Stimulated activated CD8-positive, alpha-beta memory T cell treated with anti-CD3 and anti-CD28 coated beads, Interleukin-4, amount 100 ng/mL, for 1 hour (primary cell): ENCODE measurements around the gene ZNF484.

ENCODE experiments used
- DNase-seq, 2 donors: peaks; one replicate each; pipeline ENCODE4 v3.0.0-alpha.2; 2020; ENCODE audit warnings: low read depth in 2 of 2, low spot score in 1 of 2

The ZNF484 gene

DNA sequence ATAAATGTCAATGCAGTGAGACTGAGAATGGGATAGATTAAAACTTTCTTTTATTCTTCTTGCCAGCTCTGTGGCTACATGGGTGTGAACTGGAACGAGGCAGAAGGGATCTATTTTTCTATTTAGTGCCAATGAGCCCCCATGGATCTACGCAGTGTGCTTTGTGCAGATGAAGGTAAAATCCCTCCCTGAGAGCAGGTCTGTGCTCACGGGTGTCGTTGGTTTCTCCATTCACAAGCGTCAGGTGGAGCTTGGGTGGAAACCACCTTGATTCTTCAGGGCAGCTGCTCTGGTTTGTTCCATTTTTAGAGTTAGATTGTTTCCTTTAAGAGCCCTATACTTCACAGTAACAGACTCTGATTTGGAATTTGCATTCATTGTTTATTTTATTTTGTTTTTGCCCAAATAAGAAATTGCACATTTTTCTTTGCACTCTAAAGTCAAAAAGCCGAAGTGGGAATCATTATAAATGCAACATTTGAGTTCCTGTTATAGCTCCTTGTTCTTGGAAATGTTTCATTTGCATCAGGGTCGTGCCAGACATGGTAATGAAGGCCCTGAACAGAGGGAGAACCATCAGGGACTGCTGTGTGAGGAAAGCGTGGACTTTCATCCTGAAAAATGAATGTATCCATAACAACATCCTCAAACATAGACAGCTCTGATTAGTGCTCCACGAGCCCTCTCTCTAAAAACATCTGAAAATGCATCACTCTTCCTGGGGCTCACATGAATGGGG, 82.1 kb downstream of the ZNF484 start:
- DNase-seq = no peak
